Small intestine (tissue), 7 donors: Measurements from ENCODE around the gene DIPK1B. TPM values are rescaled to one million over a fixed set of nuclear protein-coding genes. Genes with fewer than 3 reads are reported as not detected.
A peak's percentile ranks its signal among the peaks of the same experiment; 100 is the strongest.

ENCODE experiments used
- DNase-seq, 2 donors: peaks; one replicate each; pipeline versions ENCODE4 v3.0.0 to v3.0.0-alpha.2; 2013
- FAIRE-seq: peaks from 2 replicates; lab custom pipeline; 2012; peaks lifted over from hg19 to GRCh38; lab: Jason Lieb, UNC
- H3K27ac ChIP-seq, 3 donors: one replicate each; pipeline ENCODE4 v1.5.1; 2013; ENCODE audit warnings: low read length in 2 of 3, mild to moderate bottlenecking in 2 of 3, control low read depth in 1 of 3, inconsistent platforms in 1 of 3, low read depth in 1 of 3, moderate library complexity in 1 of 3
- H3K27me3 ChIP-seq, 3 donors: one replicate each; pipeline ENCODE4 v1.6.1; 2013; ENCODE audit warnings: low read length in 3 of 3, inconsistent platforms in 1 of 3; ENCODE audit not compliant: control insufficient read depth in 3 of 3, insufficient read depth in 3 of 3
- H3K36me3 ChIP-seq, 3 donors: one replicate each; pipeline ENCODE4 v1.6.1; 2013; ENCODE audit warnings: low read length in 3 of 3, inconsistent platforms in 1 of 3, low read depth in 1 of 3, mild to moderate bottlenecking in 1 of 3, moderate library complexity in 1 of 3; ENCODE audit not compliant: control insufficient read depth in 3 of 3, insufficient read depth in 2 of 3
- H3K4me1 ChIP-seq, 3 donors: one replicate each; pipeline ENCODE4 v1.6.1; 2013; ENCODE audit warnings: low read length in 2 of 3, inconsistent platforms in 1 of 3, low read depth in 1 of 3, mild to moderate bottlenecking in 1 of 3, moderate library complexity in 1 of 3; ENCODE audit not compliant: control insufficient read depth in 3 of 3, insufficient read depth in 2 of 3
- H3K4me3 ChIP-seq, 3 donors: one replicate each; pipeline ENCODE4 v1.5.1; 2013; ENCODE audit warnings: low read length in 3 of 3, control low read depth in 1 of 3, inconsistent platforms in 1 of 3, low read depth in 1 of 3, mild to moderate bottlenecking in 1 of 3, moderate library complexity in 1 of 3
- H3K9me3 ChIP-seq, 2 donors: one replicate each; pipeline ENCODE4 v1.6.1; 2013; ENCODE audit warnings: low read depth in 1 of 2, low read length in 1 of 2; ENCODE audit not compliant: control insufficient read depth in 2 of 2, insufficient read depth in 1 of 2
- WGBS, 3 donors: extraction: QIAGEN DNeasy Blood & Tissue Kit; methylation state at CpG; one replicate each; pipeline ENCODE4 v1.1.7; 2013; 5-methylcytosine and 5-hydroxymethylcytosine counted together
- polyA plus RNA-seq, 4 donors: library from polyadenylated mRNA; stranded (reverse) in 3 of 4; unstranded in 1 of 4; fragments of 200-250 nt in 3 of 4; fragments of 120-200 nt in 1 of 4; gene quantifications; one replicate each; pipeline versions ENCODE4 v1.2.1 to v1.2.3, GENCODE V29; 2013
- donor health status: healthy with polysubstance abuse.
- donor health status: control.
- donor health status: control.
- donor health status: Bipolar disorder and iron deficiency.
- donor health status: healthy.

The DIPK1B gene
- polyA plus RNA-seq, 4 donors: 0.22 to 12.7 (median 6.6) TPM

GRCh38 chr9:136671254-136671614, 41.1 kb upstream of the DIPK1B start:
- Histone ChIP-seq H3K27me3 (peaks cover 0 to 3% (median under 1%) of the 10 kb centered on the region in 3 donors), H3K27ac (peak overlapping the region in 1 of 3 donors; percentile 29), H3K4me1 (peaks cover 0 to 51% (median 3%) of the 10 kb centered on the region in 3 donors), H3K4me3 (no peak overlapping the region), H3K9me3 (no peaks in the 10 kb centered on the region), H3K36me3 (peaks cover 4 to 58% (median 10%) of the 10 kb centered on the region in 3 donors)
- FAIRE-seq (no peak), DNase-seq (no peak)
- 25 to 31% (median 26%) methylated on average over 10 to 12 of the region's 12 CpGs for whole genome bisulfite sequencing, 3 donors

- Histone ChIP-seq H3K9me3 (no peaks in the 10 kb centered on the region), H3K4me3 (no peak overlapping the region), H3K27me3 (no peaks in the 10 kb centered on the region), H3K27ac (peak overlapping the region in 2 of 3 donors; percentile 29 to 60), H3K36me3 (peaks cover 4 to 64% (median 13%) of the 10 kb centered on the region in 3 donors), H3K4me1 (peaks cover 0 to 57% (median 5%) of the 10 kb centered on the region in 3 donors)
- DNase-seq: peak in 1 of 2 donors; percentile 78
- WGBS, 3 donors: 26 to 44% (median 37%) methylated on average over 21 to 27 of the region's 27 CpGs
- FAIRE-seq: no peak
Measured at GRCh38 chr9:136671646-136672430, 40.5 kb upstream of the DIPK1B start.

GRCh38 chr9:136672431-136673087, 39.8 kb upstream of the DIPK1B start:
- WGBS, 3 donors: 47 to 58% (median 51%) methylated on average over 13 to 14 of the region's 14 CpGs
- no peak for FAIRE-seq
- peak overlapping the region in 2 of 3 donors; percentile 29 to 60 for H3K27ac ChIP-seq
- H3K27me3 ChIP-seq: no peaks in the 10 kb centered on the region
- H3K9me3 ChIP-seq: no peaks in the 10 kb centered on the region
- DNase-seq: no peak
- H3K4me3 ChIP-seq: no peak overlapping the region
- H3K36me3 ChIP-seq: peaks cover 4 to 71% (median 17%) of the 10 kb centered on the region in 3 donors
- H3K4me1 ChIP-seq: peaks cover 0 to 63% (median 7%) of the 10 kb centered on the region in 3 donors

GRCh38 chr9:136673088-136673974, 39.0 kb upstream of the DIPK1B start:
- DNase-seq (no peak), FAIRE-seq (no peak)
- H3K9me3 ChIP-seq: no peaks in the 10 kb centered on the region
- H3K27ac ChIP-seq: no peak overlapping the region
- peaks cover 0 to 71% (median 7%) of the 10 kb centered on the region in 3 donors for H3K4me1 ChIP-seq
- H3K4me3 ChIP-seq: no peak overlapping the region
- H3K27me3 ChIP-seq: no peaks in the 10 kb centered on the region
- peaks cover 4 to 78% (median 17%) of the 10 kb centered on the region in 3 donors for H3K36me3 ChIP-seq
- 79 to 90% (median 88%) methylated on average over 32 to 35 of the region's 35 CpGs for WGBS, 3 donors

- DNase-seq: no peak
- H3K27me3 ChIP-seq: no peaks in the 10 kb centered on the region
- FAIRE-seq: no peak
- H3K27ac ChIP-seq: peak overlapping the region; percentile 5 to 92 (median 51)
- H3K4me3 ChIP-seq: no peak overlapping the region
- H3K9me3 ChIP-seq: no peaks in the 10 kb centered on the region
- 74 to 84% (median 76%) methylated on average over 26 of the region's 26 CpGs for WGBS, 3 donors
- peaks cover 4 to 81% (median 17%) of the 10 kb centered on the region in 3 donors for H3K36me3 ChIP-seq
- peaks cover 0 to 75% (median 7%) of the 10 kb centered on the region in 3 donors for H3K4me1 ChIP-seq
Measured at GRCh38 chr9:136673975-136674785, 38.2 kb upstream of the DIPK1B start.

GRCh38 chr9:136674786-136675349, 37.5 kb upstream of the DIPK1B start:
- FAIRE-seq (no peak), DNase-seq (peak; percentile 86 to 94)
- H3K36me3 ChIP-seq: peaks cover 4 to 82% (median 17%) of the 10 kb centered on the region in 3 donors
- 33 to 55% (median 48%) methylated on average over 11 of the region's 11 CpGs for WGBS, 3 donors
- H3K27ac ChIP-seq: peak overlapping the region; percentile 51 to 92 (median 56)
- no peaks in the 10 kb centered on the region for H3K27me3 ChIP-seq
- H3K4me1 ChIP-seq: peaks cover 0 to 81% (median 7%) of the 10 kb centered on the region in 3 donors
- no peaks in the 10 kb centered on the region for H3K9me3 ChIP-seq
- H3K4me3 ChIP-seq: no peak overlapping the region

GRCh38 chr9:136675477-136676296, 36.7 kb upstream of the DIPK1B start:
- Histone ChIP-seq H3K27ac (peak overlapping the region; percentile 56 to 92 (median 85)), H3K4me1 (peaks cover 0 to 83% (median 7%) of the 10 kb centered on the region in 3 donors)

More at GRCh38 chr9:136675477-136676296, 36.7 kb upstream of the DIPK1B start:
- WGBS, 3 donors: 20 to 63% (median 51%) methylated on average over 11 to 16 of the region's 16 CpGs
- Histone ChIP-seq H3K27me3 (no peaks in the 10 kb centered on the region), H3K9me3 (no peaks in the 10 kb centered on the region), H3K4me3 (peak overlapping the region in 1 of 3 donors; percentile 3), H3K36me3 (peaks cover 4 to 83% (median 17%) of the 10 kb centered on the region in 3 donors)
- FAIRE-seq (no peak), DNase-seq (peak; percentile 85 to 86)
